Caki2 (cell line): ENCODE measurements around the gene GSTA3. TPM values are rescaled to one million over a fixed set of nuclear protein-coding genes. Genes with fewer than 3 reads are reported as not detected.
"Not testable (repeated sequence)": the region's sequence is repeated elsewhere in the genome, so short reads cannot be mapped to it uniquely, and the experiment has no call there.

Experiments
- DNase-seq: peaks from one replicate; pipeline ENCODE4 v3.0.0-alpha.2; 2015; ENCODE audit warnings: low read depth
- in situ Hi-C: cut with HindIII; loops from 2 replicates; pipeline ENCODE4 v1.10.0; 2016; ENCODE audit warnings: low sequenced_read_pairs, low pct_unique_long_range_greater_than_20kb, mixed read lengths
- total RNA-seq: library from RNA; depleted of rRNA; stranded (reverse); fragments of >200 nt; shearing (Covaris generic); gene quantifications from 2 replicates; pipeline ENCODE4 v1.2.3, GENCODE V29; 2014; ENCODE audit warnings: low replicate concordance; rRNA removed

The GSTA3 gene
- total RNA-seq: 0.61 TPM in 1 of 2 replicates, not detected in the other

DNA sequence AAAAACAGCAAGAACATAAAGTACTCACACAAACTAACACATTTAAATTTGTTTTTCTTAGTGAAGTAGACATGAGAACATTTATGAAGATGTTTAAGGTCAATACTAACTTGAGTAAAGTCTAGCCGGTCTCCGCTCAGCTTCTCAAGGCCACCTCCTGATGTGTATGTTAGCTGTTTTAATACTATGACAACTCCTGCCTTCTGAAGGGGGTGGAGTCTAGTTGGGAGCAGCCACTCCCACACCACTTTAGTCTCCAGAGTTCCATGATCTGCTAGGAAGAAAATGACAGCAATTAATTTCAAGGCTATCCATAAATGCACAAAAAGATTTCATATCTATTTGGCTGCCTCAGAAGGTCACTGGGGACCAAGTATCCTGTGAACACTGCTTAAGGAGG lies at the start of gene GSTA3:
GSTA3 (minus strand) TSS at position 168 of the 400 bp plus-strand sequence. CDS start 3,864 bp downstream, outside the sequence.
- DNase-seq: no peak
- in situ Hi-C loops: no loop called here

DNA sequence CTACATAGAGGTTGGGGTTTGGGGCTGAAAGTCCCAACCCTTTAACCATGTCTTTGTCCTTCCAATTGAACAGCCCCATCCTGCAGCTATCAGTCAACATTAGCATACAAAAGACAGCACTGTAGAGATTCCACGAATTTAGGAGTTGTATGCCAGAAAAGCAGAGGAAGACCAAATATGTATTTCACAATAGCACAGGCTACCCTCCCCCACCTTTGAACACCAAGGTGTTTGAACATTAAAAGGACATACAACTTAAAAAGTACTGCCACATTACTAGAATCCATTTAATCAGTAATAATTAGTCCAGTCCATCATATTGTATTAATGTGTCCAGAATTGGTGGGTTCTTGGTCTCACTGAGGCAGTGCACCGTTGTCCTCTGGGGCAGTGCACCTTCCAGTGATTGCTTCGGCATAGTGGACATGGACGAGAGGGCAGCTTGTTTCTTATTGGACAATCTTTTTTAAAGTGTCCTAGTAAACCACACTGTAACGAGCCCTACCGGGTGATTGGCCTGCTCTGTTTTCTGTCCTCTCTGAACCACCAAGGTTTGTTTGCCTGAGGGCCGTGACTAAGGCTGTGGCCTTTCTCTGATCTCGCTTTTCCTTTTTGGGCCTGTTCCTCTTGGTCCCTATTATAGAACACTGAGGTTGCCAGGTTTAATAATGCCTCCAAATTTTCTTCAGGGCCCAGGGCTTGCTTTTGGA lies 49.2 kb upstream of the GSTA3 start:
- DNase-seq: no peak
- in situ Hi-C loops: no loop called here

DNA sequence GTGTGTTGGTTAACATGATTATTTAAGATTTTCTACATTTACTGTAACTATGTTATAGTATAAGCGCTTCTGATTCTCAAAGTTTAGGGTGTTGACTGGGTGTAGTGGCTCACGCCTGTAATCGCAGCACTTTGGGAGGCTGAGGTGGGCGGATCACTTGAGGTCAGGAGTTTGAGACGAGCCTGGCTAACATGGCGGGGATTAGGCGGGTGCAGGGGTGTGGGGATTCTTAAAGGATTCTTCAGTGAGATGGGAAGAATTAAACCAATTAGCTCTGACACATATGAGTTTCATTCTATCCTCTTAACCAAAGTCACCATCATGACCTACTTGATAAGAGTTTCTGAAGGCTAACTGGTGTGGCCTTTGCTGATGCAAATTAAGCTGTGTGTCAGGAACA lies 46.4 kb upstream of the GSTA3 start:
- in situ Hi-C loops: no loop called here
- no peak for DNase-seq

DNA sequence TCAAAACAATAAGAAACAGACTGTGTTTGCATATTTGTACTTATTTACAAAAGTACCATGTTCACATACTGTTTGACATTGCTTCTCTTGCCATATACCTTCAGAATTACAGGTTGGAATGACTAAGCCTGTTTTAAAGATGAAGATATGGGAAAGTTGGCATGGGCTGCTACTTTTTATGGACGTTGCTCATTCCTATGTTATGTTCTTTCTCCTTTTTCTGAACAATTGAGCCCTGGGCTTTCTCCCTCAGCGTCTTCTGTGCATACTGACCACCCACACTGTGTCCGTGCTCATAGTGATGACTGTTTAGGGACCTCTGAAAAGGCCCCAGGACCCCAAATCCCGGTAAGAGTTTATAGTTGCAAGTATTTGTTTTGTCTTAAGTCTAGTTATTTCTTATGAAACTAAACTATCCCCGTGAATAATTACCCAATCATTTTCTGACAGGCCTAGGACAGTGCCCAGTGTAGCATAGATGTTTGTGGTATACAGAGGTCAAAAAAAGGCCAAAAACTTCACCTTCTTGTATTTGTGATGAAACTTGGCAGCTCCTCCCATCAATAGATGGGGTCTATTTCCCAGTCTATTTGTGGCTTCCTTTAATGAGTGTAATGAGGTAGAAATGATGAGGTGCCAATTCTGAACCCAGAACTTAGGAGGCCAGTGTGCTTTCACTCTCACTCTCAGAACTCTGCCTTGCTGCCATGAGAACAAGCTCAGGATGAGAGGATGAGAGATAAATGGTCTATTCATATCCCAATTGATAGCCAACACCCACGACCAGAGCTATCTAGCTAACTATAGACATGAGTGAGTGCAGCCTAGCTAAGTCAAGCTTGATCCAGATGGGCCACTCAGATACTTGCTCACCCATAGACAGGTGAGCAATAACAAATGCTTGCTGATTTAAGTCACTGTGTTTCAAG lies 44.7 kb upstream of the GSTA3 start:
- in situ Hi-C loops: no loop called here
- no peak for DNase-seq

DNA sequence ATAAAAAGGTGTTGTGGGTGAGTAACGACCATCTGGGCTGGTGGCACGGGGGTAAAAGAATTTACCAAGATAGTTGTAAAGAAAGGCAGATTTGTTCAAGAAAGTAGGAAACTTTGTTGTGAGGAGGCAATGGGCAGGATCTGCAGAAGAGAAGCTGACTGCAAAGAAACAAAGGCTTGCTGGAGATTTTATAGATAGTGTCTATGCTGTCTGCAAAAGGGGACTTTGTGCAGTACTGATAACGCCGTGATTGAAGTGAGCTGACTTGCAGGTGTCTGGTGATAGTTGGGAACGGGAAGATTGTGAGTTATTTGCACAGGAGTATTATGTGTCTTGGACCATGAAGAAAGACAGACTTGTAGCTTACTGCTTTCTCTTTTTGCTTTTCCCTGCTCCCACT lies 36.8 kb upstream of the GSTA3 start:
- in situ Hi-C loops: no loop called here
- no peak for DNase-seq

DNA sequence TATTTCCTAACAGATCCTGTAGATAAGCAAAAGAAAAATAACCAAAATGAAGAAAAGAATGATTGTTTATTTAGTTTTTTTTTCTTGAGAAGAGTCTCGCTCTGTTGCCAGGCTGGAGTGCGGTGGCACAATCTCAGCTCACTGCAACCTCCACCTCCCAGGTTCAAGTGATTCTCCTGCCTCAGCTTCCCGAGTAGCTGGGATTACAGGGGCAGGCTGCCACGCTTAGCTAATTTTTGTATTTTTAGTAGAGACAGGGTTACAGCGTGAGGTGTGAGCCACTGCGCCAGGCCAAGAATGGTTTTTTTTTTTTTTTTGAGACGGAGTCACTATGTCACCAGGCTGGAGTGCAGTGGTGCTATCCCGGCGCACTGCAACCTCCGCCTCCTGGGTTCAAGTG lies 33.3 kb upstream of the GSTA3 start:
- DNase-seq, in situ Hi-C loops: not testable (repeated sequence)

DNA sequence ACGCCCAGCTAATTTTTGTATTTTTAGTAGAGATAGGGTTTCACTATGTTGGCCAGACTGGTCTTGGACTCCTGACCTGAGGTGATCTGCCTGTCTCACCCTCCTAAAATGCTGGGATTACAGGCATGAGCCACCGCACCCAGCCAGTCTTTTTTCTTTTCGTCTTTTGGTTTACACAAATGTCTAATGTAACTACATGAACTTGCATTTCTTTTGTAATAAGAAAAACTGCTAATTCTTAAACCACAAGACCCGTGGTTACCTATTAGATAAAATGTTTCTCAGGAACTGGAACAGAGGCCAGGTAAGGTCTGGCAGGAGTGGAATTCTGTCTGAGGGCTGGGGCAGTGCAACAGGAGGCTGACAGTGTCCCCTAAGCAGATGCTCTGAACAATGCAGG lies 32.7 kb upstream of the GSTA3 start:
- no peak for DNase-seq
- in situ Hi-C loops: no loop called here

DNA sequence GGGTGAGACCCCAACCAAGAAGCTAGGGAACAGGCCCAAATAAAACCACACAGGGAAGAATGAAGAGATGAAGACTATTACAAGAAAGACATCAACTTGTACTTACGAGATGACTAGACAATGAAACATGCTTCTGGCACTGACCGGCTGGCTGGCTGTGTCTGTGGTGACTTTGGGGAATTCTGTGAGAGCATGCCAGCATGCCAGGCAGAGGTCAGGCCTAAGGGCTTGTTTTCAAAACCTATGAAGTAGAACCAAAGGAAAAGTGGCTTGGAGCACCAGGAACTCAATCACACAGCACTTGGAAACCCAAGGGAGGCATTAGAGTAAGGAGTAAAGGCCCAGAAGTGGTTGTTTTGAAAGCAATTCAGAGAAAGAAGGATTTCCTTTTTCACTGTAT lies 28.4 kb upstream of the GSTA3 start:
- DNase-seq: peak; percentile 84

DNA sequence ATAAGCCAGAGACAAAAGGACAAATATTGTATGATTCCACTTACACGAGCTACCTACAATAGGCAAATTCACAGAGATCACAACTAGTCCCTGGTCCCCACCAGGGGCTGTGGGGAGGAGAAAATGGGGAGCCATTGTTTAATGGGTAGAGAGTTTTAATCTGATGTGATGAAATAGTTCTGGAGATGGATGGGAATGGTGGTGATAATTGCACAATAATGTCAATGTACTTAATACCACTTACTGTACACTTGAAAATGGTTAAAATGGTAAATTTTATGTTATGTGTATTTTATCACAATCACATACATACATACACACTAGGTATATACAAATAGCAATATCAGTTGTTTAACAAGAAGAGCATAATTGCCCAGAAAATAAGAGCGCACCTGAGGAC lies 24.3 kb upstream of the GSTA3 start:
- DNase-seq: no peak
- in situ Hi-C loops: no loop called here

More for the DNA sequence above, 28.4 kb upstream of the GSTA3 start:
- in situ Hi-C loops: no loop called here

DNA sequence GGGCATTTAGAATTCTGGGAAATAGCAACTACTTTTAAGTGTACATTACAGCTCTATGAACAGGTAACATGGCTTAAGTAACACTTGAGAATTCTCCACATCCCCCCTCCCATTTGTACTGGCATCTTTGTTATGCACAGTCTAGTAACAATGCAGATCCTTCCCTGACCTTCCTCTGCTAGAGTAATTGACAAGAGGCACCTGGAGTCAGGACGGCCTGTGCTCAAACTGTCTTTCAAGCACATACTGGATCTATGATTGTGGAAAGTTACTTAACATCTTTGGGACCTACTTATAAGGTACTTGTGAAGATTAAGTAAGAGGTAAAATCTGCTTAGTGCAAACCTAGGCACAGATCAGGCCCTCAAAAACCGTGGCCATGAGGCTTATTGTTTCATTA lies 21.9 kb upstream of the GSTA3 start:
- in situ Hi-C loops: no loop called here
- no peak for DNase-seq

DNA sequence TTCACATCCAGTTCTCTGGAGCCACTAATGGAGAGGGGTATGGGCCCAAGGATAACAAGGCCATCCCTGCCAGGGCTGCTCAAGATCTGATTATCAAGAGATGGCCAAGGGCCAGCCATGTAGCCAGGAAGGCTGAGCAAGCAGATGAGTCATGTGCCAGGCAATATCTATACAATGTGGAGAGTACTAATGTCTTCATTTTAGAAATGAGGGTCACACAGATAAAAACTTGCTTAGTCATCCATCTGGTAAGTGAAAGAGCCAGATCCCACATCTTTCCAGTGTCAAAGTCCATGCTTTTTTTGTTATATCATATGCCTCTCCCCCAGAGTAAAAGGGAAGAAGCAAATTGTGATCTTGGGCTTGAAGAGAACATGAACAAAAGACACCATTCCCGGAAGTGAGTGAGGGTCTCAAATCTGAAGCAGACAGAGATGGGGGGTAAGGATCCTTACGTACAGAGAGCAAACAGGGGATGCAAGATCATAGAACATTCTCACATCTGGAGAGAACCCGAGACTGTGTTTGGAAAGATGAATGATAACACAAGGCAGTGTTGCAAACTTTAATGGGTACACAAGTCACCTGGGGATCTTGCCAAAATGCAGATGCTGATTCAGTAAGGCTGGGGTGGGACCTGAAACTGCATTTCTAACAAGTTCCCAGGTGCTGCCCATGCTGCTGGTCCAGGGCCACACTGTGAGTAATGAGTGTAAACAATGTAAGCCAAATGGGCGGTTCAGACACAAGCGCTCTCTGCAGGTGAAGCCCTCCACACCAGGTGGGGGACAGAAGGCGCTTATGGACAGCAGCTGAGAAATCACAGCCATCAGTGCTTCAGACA lies 20.0 kb upstream of the GSTA3 start:
- in situ Hi-C loops: no loop called here
- DNase-seq: peak; percentile 80

DNA sequence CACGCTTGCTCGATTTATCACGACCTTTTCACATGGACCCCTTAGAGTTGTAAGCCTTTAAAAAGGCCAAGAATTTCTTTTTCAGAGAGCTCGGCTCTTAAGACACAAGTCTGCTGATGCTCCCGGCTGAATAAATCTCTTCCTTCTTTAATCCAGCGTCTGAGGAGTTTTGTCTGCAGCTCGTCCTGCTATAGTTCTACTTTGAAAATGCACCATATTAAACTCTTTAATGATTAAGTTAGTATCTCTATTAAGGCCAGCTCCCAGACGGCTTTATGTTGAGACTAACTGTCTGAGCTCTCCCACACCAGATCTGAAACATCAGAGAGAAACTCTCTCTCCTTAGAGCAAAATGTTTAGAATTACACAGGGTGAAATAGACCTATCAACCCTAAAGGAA lies 18.0 kb upstream of the GSTA3 start:
- in situ Hi-C loops: no loop called here
- no peak for DNase-seq

DNA sequence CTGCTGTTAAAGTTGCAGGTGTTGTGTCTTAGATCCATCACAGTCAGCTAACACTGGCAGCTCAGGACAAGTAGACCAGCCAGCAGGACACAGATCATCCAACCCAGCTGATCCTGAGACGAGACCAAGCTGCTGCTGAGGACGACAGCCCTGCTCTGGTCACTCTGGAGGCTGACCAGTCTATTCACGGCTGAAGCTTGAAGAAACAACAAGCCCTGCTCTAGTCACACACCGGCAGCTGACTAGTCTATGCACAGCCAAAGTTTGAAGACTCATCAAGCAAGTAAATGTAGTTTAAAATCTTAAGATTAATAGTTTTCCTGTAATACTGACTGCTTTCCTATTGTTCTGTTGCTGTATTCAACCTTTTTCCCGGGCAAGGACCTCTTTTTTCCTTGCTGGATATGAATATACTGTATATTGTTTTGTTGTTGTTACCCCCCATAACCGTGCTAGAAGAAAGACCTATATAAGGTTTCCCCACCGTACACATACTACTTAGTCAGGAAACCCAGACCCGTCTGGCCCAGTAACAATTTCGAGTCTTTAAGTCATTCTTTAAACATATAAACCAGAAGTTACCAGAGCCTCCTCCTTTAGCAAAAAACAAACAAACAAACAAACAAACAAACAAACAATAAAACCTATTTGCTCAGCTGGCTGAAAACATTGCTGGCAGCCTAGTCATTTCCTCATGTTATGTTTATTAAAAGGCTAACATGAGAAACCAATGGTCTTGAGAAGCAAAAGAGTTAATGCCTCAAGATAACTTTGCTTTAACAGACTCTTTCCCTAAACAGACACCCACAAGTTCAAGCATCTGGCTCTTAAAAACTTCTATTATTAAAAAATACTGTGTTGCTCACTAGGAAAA lies 16.7 kb upstream of the GSTA3 start:
- in situ Hi-C loops: no loop called here
- no peak for DNase-seq

DNA sequence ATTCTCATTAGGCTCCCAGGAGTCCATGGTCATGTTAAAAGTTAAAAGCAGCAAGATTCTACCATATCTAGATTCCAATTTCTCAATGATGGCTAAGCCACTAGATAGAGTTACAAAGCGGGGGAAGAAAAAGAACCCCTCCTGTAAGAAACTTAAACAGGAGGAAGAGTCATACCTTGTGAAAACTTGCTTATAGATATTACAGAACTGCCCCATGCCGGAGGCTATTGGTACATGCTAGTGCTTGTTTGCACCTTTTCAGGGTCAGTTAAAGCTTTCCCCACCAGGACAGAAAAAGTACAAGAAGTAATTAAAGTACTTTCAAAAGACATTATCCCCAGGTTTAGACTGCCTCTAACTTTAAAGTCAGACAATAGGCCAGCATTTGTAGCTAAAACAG lies 15.5 kb upstream of the GSTA3 start:
- in situ Hi-C loops: no loop called here
- DNase-seq: no peak

DNA sequence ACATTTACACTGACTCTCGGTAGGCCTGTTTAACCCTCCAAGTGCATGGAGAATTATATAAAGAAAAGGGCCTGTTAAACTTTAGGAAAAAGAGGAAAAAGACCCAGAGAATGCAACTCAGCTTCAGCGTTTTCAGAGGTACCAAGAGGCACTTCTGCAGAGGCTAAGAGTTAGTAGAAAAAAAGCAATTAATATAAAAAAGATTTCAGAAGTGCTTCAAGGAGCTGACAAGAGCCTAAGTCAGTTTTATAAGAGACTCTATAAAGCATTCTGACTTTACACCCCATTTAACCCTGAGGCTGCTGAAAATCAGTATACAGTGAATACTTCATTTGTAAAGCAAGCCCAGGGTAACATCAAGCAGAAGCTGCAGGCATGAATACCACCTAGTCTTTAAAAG lies 14.2 kb upstream of the GSTA3 start:
- in situ Hi-C loops, DNase-seq: not testable (repeated sequence)

DNA sequence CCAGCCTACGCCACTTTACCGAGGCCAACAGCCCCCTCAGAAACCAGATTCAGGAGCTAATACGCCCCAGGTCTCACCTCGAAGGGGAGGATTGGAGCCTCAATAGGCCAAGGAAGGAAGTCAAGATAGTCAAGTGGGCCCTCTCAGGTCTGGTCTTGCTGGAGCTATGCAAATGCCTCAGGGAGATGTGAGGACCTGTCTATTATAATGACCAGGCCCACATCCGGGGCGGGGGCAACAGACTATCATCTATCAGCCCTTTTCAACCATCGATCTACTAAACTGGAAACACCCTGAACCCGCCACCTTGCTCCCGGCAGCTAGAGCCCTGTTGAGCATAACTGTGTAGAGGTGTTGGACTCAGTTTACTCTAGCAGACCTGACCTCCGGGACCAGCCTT lies 12.7 kb upstream of the GSTA3 start:
- in situ Hi-C loops: no loop called here
- no peak for DNase-seq

DNA sequence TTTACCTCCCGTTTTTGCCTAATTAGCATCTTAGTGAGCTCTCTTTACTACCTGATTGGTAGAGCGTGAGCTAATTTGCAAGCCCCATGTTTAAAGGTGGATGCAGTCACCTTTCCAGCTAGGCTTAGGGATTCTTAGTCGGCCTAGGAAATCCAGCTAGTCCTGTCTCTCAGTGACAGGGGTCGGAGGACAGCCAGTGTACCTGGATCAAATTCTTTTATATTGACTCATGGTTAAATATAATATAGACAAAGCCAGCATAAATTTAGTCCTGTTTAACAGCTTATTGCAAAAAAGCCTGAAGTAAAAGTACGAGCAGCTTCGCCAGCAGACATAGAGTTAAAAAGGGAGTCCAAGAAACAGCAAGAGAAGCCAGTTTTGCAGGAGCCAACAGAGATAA lies 12.2 kb upstream of the GSTA3 start:
- in situ Hi-C loops: no loop called here
- no peak for DNase-seq

DNA sequence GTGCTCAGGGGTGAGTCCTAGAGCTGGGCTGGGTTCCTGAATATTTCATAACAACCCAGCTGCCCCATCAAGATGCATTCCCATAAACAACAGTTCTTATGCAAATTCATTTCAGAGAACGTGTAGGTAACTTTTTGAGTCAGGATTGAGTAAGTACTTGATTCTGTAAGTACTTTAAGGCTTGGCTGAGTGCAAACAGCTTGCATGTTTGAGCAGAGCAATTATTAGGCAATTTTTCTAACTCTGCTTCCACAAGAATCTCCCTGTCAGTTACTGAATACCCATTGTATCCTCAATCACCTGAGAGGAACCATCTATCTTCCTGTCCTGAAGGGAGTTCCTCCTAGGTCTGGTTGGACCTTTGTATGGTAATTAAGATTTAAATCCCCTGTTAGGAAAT lies 10.0 kb upstream of the GSTA3 start:
- in situ Hi-C loops, DNase-seq: not testable (repeated sequence)
